GM21526 (cell line): ENCODE data around the gene CNTN6.
"Not testable (repeated sequence)": the region's sequence is repeated elsewhere in the genome, so short reads cannot be mapped to it uniquely, and the experiment has no call there.

ENCODE experiments used
- ATAC-seq: cut with Tn5 transposase; IDR thresholded peaks from one replicate; pipeline ENCODE4 v1.9.1; 2021; ENCODE audit warnings: moderate library complexity; ENCODE audit not compliant: unreplicated experiment, low FRiP score

The CNTN6 gene

GRCh38 chr3:1272546-1273265 is 179.9 kb downstream of the CNTN6 start:
- ATAC-seq, result no peak

GRCh38 chr3:1275495-1275894 is 182.7 kb downstream of the CNTN6 start:
- ATAC-seq, result no peak

DNA sequence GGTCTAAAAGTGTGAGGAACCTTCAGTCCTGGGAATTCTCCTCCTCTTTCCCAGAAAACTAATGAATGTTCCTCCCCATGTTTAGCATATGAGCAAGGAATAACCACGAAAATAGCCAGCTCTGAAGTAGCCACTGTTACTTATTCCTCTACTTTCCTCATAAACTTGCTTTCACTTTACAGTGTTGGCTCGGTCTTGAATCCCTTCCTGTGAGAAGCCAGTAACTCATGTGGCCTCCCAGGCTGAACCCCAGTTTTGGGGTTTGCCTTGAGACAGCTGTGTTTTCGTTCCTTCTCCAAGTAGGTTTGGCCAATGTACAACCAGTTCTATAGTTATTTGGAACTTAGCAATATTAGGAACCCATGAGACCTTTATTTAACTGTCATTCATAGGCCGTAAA is 195.0 kb downstream of the CNTN6 start:
- ATAC-seq, result no peak

DNA sequence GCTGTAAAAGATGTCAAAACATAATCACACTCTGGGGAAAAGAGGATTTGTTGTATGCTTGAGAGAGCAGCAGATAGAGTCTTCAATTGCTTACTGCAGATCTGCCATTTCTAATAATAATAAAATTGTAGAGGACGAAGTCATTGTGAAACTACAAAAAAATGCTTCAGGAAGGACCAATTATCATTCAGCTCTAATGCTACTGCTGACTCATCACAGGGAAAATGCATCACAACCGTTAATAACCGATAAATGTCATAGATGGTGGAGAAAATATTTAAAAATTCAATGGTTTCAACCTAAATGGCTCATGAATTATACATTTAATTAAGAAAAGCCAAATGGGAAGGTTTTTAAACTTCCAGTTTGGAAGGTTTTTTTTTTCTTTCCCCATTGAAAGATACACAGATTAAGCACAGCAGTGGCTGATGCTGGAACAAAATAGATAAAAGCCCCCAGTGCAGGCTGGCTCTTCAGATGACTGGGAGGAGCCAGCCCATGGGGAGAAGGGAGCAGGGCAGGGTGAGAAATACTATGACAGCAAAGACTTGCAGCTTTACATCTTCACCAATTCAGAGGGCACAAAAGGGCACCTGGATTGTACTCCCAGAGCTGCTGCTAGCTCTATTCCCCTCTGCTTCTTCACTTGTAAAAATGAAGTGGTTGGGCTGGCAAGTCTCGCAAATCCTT is 196.1 kb downstream of the CNTN6 start:
- ATAC-seq, result no peak

- no peak for ATAC-seq
These were observed 199.8 kb downstream of the CNTN6 start for GRCh38 chr3:1292571-1293071.

DNA sequence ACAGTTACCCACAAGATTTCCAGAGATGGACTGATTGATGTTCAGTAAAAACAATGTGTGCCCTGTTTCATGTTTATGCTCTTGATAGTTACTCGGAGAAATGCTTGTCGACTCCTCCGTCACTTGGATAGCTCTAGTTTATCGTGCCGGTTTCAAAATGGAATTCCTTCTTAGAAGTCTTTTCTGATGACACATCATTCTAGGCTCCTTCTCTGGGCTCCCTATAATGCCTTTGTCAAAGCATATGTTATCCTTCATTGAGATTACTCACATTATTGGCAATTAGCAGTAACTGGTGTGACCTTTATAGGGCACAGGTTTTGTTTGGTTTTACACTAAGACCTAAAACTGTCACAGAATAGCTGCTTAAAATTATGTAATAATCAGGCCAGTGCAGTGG is 201.8 kb downstream of the CNTN6 start:
- ATAC-seq, result no peak

- no peak for ATAC-seq
These were observed 225.6 kb downstream of the CNTN6 start for GRCh38 chr3:1318296-1319005.

- ATAC-seq, result no peak
These were observed 233.7 kb downstream of the CNTN6 start for GRCh38 chr3:1326546-1326945.

- no peak for ATAC-seq
These were observed 237.3 kb downstream of the CNTN6 start for GRCh38 chr3:1330107-1330506.

DNA sequence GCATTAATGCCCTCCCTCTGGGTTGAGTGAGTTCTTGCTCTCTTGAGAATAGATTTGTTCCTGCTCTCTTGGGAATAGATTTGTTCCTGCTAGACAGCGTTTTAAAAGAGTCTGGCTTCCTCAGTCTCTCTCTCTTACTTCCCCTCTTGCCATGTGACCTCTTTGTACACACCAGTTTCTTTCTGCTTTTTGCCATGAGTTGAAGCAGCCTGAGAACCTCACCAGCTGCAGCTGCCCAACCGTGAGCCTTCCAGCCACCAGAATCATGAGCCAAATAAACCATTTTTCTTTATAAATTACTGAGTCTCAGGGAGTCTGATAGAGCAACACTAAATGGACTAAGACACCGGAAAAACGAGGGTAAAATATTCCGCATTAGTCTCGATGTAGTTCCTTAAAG is 253.6 kb downstream of the CNTN6 start:
- no peak for ATAC-seq

DNA sequence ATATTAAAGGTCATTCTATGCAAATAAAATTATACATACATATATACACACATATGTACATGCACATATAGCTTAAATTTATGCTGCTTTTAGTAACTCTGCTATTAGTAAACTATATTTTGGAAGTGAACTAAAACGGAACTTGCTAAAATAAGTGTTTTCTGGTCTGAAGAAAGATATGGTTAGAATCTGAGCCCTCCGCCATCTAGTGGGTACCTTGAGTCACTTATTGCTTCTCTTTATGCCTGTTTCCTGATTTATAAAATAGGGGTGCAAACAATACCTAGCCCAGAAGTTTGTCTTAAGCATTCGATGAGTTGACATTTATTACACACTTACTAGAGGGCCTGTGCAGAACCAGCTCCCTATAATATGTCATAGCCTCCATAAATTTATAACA is 255.7 kb downstream of the CNTN6 start:
- no peak for ATAC-seq

- no peak for ATAC-seq
These were observed 258.1 kb downstream of the CNTN6 start for GRCh38 chr3:1350885-1351284.

DNA sequence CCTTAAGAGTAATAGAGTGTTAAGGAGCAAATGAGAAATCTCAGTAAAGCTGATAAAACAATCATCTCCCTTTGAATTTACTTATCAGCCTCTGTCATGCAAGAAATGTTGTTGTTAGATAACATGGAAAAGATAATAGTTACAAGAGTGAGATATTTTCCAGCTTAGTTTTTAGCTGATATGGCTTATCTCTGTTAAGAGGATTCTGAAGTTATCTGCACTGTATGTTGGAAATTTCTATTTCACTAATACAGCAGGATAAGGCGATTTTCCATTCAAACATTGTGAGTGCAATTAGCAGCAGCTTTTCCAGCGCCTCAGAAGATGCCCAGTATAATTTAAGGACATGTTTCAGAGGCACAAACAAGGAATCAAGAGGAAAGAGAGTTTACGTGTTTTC is 262.9 kb downstream of the CNTN6 start:
- no peak for ATAC-seq

DNA sequence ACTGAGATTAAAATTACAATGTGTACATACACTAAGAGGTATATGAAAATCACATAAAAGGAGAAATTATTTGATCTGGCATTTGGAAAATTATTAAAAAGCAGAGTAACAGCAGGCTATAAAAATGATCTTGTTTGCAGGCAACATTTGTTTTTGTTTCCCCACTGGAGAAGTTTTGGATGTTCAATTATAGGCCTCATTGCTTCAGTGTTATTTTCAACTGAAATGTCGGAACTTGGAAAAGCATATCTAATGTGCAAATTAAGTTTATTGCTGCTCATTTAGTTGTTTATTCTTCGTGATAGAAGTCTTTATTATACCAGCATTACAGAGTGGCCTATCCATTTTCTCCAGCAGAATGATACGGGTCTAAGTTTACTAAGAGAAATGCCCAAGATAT is 263.3 kb downstream of the CNTN6 start:
- no peak for ATAC-seq

DNA sequence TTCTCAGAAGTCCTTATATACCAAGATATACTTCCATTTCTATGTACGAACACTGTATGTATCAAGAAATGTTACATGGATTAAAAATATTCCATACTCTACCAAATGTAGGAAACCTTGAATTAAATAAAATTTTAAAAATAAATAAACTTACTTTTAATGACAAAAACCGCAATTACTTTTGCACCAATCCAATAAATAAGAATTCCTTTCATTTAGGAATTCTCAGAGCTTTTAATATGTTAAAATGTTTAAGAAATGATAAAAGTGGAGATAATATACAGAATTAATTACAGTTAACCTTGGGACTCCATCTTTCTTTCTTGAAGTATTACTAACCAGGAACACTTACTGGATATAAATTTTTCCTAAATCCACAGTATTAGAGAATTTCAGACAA is 272.7 kb downstream of the CNTN6 start:
- ATAC-seq, result no peak

DNA sequence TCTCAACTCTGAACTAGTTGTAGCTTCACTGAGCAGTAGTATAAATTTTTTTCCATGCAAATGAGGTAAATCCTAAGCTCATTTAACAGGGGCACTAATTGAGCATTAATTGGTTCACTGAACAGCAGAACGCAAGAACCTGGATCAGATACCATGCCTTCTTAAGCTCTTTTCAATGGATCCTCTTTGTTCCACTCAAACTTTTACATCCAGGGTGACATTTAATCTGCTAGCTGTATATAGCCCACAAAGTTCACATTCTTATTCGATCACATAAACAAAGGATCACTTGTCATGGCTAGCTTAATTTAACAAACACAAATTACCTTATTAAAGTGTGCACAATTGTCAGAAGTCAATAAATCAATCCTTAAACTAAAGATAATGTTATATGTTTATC is 281.6 kb downstream of the CNTN6 start:
- no peak for ATAC-seq

- no peak for ATAC-seq
These were observed 282.3 kb downstream of the CNTN6 start for GRCh38 chr3:1375145-1375544.

- ATAC-seq, result peak; percentile 84
These were observed 288.3 kb downstream of the CNTN6 start for GRCh38 chr3:1380926-1381646.

DNA sequence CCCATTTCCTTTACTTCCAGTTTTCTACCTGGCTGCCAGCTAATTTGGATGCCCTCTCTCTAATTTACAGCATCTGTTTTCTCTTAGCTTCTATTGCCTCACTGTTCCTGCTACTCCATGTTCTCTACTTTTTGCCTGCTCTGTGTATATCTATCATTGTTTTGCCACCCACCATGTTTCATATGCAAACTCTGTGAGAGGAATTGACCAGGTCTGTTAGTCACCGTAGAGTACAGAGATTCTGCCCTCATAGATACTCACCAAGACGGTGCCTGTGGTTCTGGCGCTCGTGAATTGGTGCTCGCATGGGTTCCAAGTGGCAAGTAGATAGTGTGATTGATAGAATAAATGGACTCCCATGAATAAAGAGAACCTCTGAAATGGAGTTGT is 288.8 kb downstream of the CNTN6 start:
- ATAC-seq, result peak; percentile 37

- not testable (repeated sequence) for ATAC-seq
These were observed 294.6 kb downstream of the CNTN6 start for GRCh38 chr3:1387396-1387905.

DNA sequence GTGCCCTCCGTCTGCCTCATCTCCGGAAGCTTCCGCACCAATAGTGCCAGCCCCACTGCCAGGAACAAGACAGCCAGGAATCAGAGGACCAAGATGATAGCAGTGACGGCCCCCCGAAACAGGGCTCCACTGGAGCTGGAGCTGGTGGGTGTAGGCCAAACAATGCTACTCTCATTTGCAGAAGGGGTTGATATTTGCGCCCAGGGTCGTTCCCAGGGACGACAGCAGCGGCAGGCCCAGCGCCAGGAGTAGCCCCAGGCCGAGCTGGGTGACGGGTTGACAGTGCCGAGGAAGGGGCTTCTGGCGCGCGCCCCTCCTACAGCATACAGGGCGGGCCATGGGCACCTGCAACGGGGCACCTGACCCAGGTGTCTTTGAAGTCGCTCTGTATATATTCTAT is 301.4 kb downstream of the CNTN6 start:
- ATAC-seq, result no peak
